Lung (tissue), 12 donors: ENCODE data around the gene RXRB. TPM values are rescaled to one million over a fixed set of nuclear protein-coding genes. Genes with fewer than 3 reads are reported as not detected.

ENCODE experiments used
- ATAC-seq: fragments of 200-7000 bp; cut with Tn5 transposase; one replicate; pipeline ENCODE4 v1.9.1; 2020; ENCODE audit warnings: moderate number of reproducible peaks; ENCODE audit not compliant: insufficient read depth, low FRiP score
- DNase-seq, 3 donors: peaks; one replicate each; pipeline ENCODE4 v3.0.0-alpha.2; 2013 to 2017
- H3K27ac ChIP-seq, 2 donors: one replicate each; pipeline ENCODE4 v1.5.1; 2013; ENCODE audit warnings: mild to moderate bottlenecking in 2 of 2, moderate library complexity in 2 of 2, control low read depth in 1 of 2, inconsistent platforms in 1 of 2, low read depth in 1 of 2, low read length in 1 of 2
- H3K27me3 ChIP-seq, 3 donors: one replicate each; pipeline ENCODE4 v1.5.1; 2013; ENCODE audit warnings: low read length in 2 of 3; ENCODE audit not compliant: control insufficient read depth in 3 of 3, insufficient read depth in 3 of 3
- H3K36me3 ChIP-seq, 4 donors: one replicate each; pipeline ENCODE4 v1.5.1; 2013; ENCODE audit warnings: low read length in 4 of 4, mild to moderate bottlenecking in 1 of 4, moderate library complexity in 1 of 4; ENCODE audit not compliant: control insufficient read depth in 4 of 4, insufficient read depth in 4 of 4
- H3K4me1 ChIP-seq, 5 donors: one replicate each; pipeline ENCODE4 v1.5.1; 2013; ENCODE audit warnings: low read length in 5 of 5, mild to moderate bottlenecking in 2 of 5, moderate library complexity in 1 of 5; ENCODE audit not compliant: control insufficient read depth in 5 of 5, insufficient read depth in 5 of 5
- H3K4me3 ChIP-seq: one replicate; pipeline ENCODE4 v1.5.1; 2013; ENCODE audit warnings: mild to moderate bottlenecking, control low read depth, moderate library complexity
- H3K9ac ChIP-seq, 2 donors: one replicate each; pipeline ENCODE4 v1.5.1; 2013; ENCODE audit warnings: low read length in 2 of 2, control low read depth in 1 of 2; ENCODE audit not compliant: insufficient read depth in 1 of 2
- H3K9me3 ChIP-seq, 4 donors: one replicate each; pipeline ENCODE4 v1.5.1; 2013; ENCODE audit warnings: low read length in 3 of 4, mild to moderate bottlenecking in 1 of 4, moderate library complexity in 1 of 4; ENCODE audit not compliant: control insufficient read depth in 4 of 4, insufficient read depth in 3 of 4
- WGBS, 2 donors: extraction: QIAGEN DNeasy Blood & Tissue Kit; methylation state at CpG; one replicate each; pipeline ENCODE4 v1.1.7; 2013; 5-methylcytosine and 5-hydroxymethylcytosine counted together
- polyA plus RNA-seq, 2 donors: library from polyadenylated mRNA; stranded (reverse); fragments of 200-250 nt; gene quantifications; one replicate each; pipeline ENCODE4 v1.2.1, GENCODE V29; 2013
- total RNA-seq, 2 donors: library from RNA; depleted of rRNA in 1 of 2; stranded (reverse); fragments of >200 nt in 1 of 2; gene quantifications; one replicate each; pipeline ENCODE4 v1.2.1, GENCODE V29; 2014 to 2021
- TF ChIP-seq, protein P1 (sequence below): IDR thresholded peaks from 2 replicates; pipeline ENCODE4 v1.5.1; 2012; ENCODE audit warnings: mild to moderate bottlenecking; ENCODE audit errors: control extremely low read depth, extremely low read depth
- donor health status: control.
- donor health status: control.
- donor health status: Bipolar disorder and iron deficiency.
- donor health status: healthy.
- donor health status: DM: yes; HTN: yes; CAD: no.

RXRB gene
- total and polyA plus RNA-seq, 4 donors, result 27.4 to 38.7 (median 31.1) TPM

GRCh38 chr6:33166811-33167210, 33.7 kb downstream of the RXRB start:
- WGBS, 2 donors, result 82 to 91% methylated on average over 7 of the region's 7 CpGs

GRCh38 chr6:33166363-33166762, 34.1 kb downstream of the RXRB start:
- no peaks in the 10 kb centered on the region for H3K9me3 ChIP-seq
- peaks cover 0 to 8% (median 0%) of the 10 kb centered on the region in 5 donors for H3K4me1 ChIP-seq
- ATAC-seq, result no peak
- no peak overlapping the region for H3K9ac ChIP-seq
- no peak overlapping the region for H3K4me3 ChIP-seq
- H3K27ac ChIP-seq, result no peak overlapping the region
- H3K36me3 ChIP-seq, result no peaks in the 10 kb centered on the region
- DNase-seq, result no peak
- WGBS, 2 donors, result 88% methylated on average over 6 of the region's 6 CpGs
- H3K27me3 ChIP-seq, result no peaks in the 10 kb centered on the region
- TF ChIP-seq, protein P1, sequence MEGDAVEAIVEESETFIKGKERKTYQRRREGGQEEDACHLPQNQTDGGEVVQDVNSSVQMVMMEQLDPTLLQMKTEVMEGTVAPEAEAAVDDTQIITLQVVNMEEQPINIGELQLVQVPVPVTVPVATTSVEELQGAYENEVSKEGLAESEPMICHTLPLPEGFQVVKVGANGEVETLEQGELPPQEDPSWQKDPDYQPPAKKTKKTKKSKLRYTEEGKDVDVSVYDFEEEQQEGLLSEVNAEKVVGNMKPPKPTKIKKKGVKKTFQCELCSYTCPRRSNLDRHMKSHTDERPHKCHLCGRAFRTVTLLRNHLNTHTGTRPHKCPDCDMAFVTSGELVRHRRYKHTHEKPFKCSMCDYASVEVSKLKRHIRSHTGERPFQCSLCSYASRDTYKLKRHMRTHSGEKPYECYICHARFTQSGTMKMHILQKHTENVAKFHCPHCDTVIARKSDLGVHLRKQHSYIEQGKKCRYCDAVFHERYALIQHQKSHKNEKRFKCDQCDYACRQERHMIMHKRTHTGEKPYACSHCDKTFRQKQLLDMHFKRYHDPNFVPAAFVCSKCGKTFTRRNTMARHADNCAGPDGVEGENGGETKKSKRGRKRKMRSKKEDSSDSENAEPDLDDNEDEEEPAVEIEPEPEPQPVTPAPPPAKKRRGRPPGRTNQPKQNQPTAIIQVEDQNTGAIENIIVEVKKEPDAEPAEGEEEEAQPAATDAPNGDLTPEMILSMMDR, result no peak

More at GRCh38 chr6:33166811-33167210, 33.7 kb downstream of the RXRB start:
- Histone ChIP-seq H3K4me1 (peaks cover 0 to 3% (median 0%) of the 10 kb centered on the region in 5 donors), H3K36me3 (no peaks in the 10 kb centered on the region), H3K27me3 (no peaks in the 10 kb centered on the region), H3K9ac (no peak overlapping the region), H3K27ac (no peak overlapping the region), H3K9me3 (no peaks in the 10 kb centered on the region), H3K4me3 (no peak overlapping the region)
- DNase-seq (no peak), ATAC-seq (no peak)
- TF ChIP-seq, protein P1, result no peak

- Histone ChIP-seq H3K27me3 (no peaks in the 10 kb centered on the region), H3K4me1 (peaks cover 0 to 12% (median 0%) of the 10 kb centered on the region in 5 donors), H3K9ac (no peak overlapping the region), H3K27ac (no peak overlapping the region), H3K36me3 (no peaks in the 10 kb centered on the region), H3K4me3 (no peak overlapping the region), H3K9me3 (no peaks in the 10 kb centered on the region)
- ATAC-seq (no peak), DNase-seq (no peak)
- WGBS, 2 donors, result 90% methylated on average over 17 of the region's 17 CpGs
- TF ChIP-seq, protein P1, result no peak
Measured at GRCh38 chr6:33165581-33166258, 34.7 kb downstream of the RXRB start.
